GM10248 (cell line): ENCODE results near the gene SLC6A3.

Experiments
- CTCF ChIA-PET: fragments of 300-600 bp; sonication (Branson Sonifier 250); formaldehyde crosslinking; extraction: SDS; loops from one replicate; lab custom pipeline; 2021; ENCODE audit warnings: antibody characterized with exemption; lab: Yijun Ruan, JAX
- POLR2A ChIA-PET: fragments of 350-650 bp; sonication (Branson Sonifier 250); formaldehyde crosslinking; extraction: SDS; loops from one replicate; lab custom pipeline; 2020; ENCODE audit warnings: antibody characterized with exemption; lab: Yijun Ruan, JAX
- DNase-seq: peaks from one replicate; pipeline ENCODE4 v3.0.0; 2012; ENCODE audit errors: extremely low spot score
- TF ChIP-seq, protein P1 (sequence below): IDR thresholded peaks from 2 replicates; pipeline ENCODE4 v1.5.1; 2012; ENCODE audit warnings: mild to moderate bottlenecking, low read depth; ENCODE audit errors: extremely low read depth, missing control alignments, control extremely low read depth

The SLC6A3 gene

GRCh38 chr5:1488882-1489680 is 43.8 kb upstream of the SLC6A3 start:
- ChIA-PET POLR2A (interaction anchor here (1.3 to 2.1 kb wide), 4 partner anchors 8 to 14 kb away, joined by 5 to 14 read pairs (median 8); no protein-coding TSS in a partner anchor), CTCF (interaction anchor here (0.8 to 2.4 kb wide), 7 partner anchors 9 to 1057 kb away, joined by 3 to 15 read pairs (median 3); no protein-coding TSS in a partner anchor)
- DNase-seq, result peak; percentile 79
- TF ChIP-seq, protein P1, sequence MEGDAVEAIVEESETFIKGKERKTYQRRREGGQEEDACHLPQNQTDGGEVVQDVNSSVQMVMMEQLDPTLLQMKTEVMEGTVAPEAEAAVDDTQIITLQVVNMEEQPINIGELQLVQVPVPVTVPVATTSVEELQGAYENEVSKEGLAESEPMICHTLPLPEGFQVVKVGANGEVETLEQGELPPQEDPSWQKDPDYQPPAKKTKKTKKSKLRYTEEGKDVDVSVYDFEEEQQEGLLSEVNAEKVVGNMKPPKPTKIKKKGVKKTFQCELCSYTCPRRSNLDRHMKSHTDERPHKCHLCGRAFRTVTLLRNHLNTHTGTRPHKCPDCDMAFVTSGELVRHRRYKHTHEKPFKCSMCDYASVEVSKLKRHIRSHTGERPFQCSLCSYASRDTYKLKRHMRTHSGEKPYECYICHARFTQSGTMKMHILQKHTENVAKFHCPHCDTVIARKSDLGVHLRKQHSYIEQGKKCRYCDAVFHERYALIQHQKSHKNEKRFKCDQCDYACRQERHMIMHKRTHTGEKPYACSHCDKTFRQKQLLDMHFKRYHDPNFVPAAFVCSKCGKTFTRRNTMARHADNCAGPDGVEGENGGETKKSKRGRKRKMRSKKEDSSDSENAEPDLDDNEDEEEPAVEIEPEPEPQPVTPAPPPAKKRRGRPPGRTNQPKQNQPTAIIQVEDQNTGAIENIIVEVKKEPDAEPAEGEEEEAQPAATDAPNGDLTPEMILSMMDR, result no peak

GRCh38 chr5:1487079-1487764 is 42.0 kb upstream of the SLC6A3 start:
- no peak for DNase-seq
- TF ChIP-seq, protein P1, result no peak
- ChIA-PET POLR2A (interaction anchor here (4.0 kb wide), 1 partner anchor 16 kb away, joined by 29 read pairs; no protein-coding TSS in a partner anchor), CTCF (interaction anchor here (1.2 kb wide), 1 partner anchor 13 kb away, joined by 4 read pairs; no protein-coding TSS in a partner anchor)

- no peak for DNase-seq
- TF ChIP-seq, protein P1, result no peak
- ChIA-PET CTCF (interaction anchor here (0.6 to 4.6 kb wide), 5 partner anchors 10 to 159 kb away, joined by 3 to 12 read pairs (median 3); no protein-coding TSS in a partner anchor), POLR2A (interaction anchor here (1.8 to 4.0 kb wide), 2 partner anchors 13 to 16 kb away, joined by 11 to 29 read pairs; no protein-coding TSS in a partner anchor)
Measured at GRCh38 chr5:1486271-1486670, 41.0 kb upstream of the SLC6A3 start.

DNA sequence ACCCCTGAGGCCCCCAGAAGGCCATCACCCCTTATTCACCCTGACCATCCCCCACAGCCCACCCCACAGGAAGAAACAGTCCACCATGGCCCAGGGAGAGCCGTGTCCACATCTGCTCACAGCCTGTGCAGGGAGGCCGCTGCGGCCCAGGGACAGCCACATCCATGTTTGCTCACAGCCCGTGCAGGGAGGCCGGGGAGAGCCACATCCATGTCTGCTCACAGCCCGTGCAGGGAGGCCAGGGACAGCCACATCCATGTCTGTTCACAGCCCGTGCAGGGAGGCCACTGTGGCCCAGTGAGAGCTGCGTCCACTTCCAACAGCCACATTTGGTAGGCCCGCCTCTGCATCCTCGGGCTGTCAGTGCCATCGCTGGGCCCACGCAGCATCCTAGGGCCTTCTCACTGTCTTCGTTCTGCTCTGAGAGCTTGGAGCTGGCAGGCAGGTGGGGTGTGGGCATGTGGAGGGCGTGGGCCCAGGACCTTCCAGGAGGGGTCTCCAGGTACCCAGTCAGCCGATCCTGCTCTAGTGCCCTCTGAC is 40.4 kb upstream of the SLC6A3 start:
- POLR2A ChIA-PET, result interaction anchor here (1.8 to 4.0 kb wide), 3 partner anchors 13 to 17 kb away, joined by 4 to 29 read pairs (median 11); no protein-coding TSS in a partner anchor

DNA sequence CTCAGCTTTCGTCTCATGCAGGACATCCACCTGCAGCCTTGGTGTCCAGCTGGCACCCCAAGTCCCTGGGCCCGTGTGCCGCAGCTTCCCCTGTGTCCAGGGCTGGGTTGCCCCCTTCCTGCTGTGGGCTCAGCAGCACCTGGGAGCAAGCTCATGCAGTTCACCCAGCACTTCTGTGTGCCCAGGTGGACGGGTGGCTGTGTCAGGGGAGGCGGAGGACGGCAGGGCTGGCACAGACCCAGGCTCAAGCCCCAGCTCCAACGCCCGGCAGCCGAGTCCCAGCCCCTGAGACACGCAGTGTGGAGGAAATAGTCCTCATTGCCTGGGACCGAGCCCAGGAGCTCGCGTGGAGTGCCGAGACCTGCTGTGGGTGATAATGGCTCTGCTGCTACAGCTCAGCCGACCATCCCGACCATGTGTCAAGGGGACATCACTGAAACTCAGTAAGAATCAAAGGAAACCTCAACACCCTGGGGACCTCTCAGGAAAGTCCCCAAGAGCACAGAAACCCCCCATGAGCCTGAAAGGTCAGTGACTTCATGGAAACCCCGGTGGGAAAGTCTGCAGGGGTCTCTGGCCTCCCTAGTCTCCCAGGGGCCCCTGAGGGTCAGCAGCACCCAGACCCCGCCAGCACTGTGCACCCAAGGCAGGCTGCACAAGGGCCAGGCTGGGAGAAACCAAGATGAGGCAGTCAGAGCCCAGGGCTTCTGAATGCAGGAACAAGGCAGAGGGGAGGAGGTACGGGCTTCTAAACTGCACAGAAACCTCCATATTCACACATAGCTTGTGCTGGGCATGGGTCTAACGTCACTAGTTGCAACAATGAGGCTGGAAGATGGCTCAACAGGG is 39.7 kb upstream of the SLC6A3 start:
- DNase-seq, result peak; percentile 86
- POLR2A ChIA-PET, result interaction anchor here (0.9 to 4.0 kb wide), 5 partner anchors 12 to 37 kb away, joined by 3 to 29 read pairs (median 4); no protein-coding TSS in a partner anchor
- TF ChIP-seq, protein P1, result no peak
- CTCF ChIA-PET, result interaction anchor here (0.8 to 4.6 kb wide), 11 partner anchors 8 to 160 kb away, joined by 3 to 14 read pairs (median 3); no protein-coding TSS in a partner anchor

More for the DNA sequence above, 40.4 kb upstream of the SLC6A3 start:
- CTCF ChIA-PET, result interaction anchor here (1.3 to 4.6 kb wide), 6 partner anchors 15 to 159 kb away, joined by 3 to 14 read pairs (median 4); no protein-coding TSS in a partner anchor
- TF ChIP-seq, protein P1, result no peak
- no peak for DNase-seq
